ENCODE measurements around the gene CCDC80. TPM values are rescaled to one million over a fixed set of nuclear protein-coding genes. Genes with fewer than 3 reads are reported as not detected.
"Not testable (repeated sequence)": the region's sequence is repeated elsewhere in the genome, so short reads cannot be mapped to it uniquely, and the experiment has no call there.

CCDC80 gene
- total RNA-seq, 1 experiment from 2014 or later: 60.9 TPM

- DNase-seq (ENCODE audit: low read depth): no peak
Observed at GRCh38 chr3:112667599-112667998, 26.7 kb upstream of the CCDC80 start.

DNA sequence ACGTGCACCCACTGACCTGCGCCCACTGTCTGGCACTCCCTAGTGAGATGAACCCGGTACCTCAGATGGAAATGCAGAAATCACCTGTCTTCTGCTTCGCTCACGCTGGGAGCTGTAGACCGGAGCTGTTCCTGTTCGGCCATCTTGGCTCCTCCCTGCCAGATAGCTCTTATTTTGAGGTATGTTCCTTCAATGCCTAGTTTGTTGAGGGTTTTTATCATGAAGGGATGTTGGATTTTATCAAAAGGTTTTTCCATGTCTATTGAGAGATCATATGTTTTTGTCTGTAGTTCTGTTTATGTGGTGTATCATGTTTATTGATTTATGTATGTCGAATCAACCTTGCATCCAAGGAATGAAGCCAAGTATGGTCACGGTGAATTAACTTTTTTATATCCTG lies 24.1 kb upstream of the CCDC80 start:
- DNase-seq (ENCODE audit: low read depth): not testable (repeated sequence)

GRCh38 chr3:112656043-112656442 lies 15.1 kb upstream of the CCDC80 start:
- DNase-seq (ENCODE audit: low read depth): no peak

- peak; percentile 11 for DNase-seq (ENCODE audit: low read depth)
Observed at GRCh38 chr3:112654979-112655378, 14.0 kb upstream of the CCDC80 start.

DNA sequence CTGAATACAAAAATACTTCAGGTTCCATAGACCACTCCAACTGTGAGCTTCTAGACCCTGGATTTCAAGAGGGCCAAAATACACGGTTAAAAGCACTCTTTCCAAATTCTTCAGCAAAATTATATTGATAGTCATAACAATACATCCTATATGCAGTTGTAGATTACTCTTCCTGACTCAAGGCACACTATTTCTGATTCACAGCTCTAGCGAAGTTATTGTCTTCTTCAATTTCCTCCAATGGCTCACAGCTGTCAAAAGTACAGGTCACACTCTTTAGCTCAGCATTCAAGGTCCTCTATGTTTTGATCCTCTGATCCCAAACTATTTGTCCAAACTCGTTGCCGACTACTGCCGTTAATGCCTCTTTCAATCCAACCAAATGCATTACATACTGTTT lies 13.5 kb upstream of the CCDC80 start:
- no peak for DNase-seq (ENCODE audit: low read depth)

DNA sequence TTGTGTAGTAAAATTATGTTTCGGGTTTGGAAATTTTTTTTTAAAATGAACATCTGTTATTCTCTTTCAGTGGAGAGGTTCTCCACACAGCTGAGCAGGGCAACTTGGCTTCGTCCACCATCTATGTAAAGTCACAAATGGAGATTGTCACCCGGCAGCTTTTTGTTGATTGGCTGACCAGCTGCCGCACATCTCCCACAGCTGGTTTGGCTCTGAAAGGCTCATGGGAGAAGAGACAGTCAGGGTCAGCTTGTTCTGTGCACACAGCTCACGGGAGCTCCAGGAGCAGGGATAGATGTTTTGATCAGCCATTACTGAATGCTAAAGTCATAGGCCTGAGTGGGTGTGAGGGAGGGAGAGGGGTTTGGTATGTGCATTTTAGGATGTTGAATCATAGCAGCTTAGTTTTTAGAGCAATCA lies 12.9 kb upstream of the CCDC80 start:
- DNase-seq (ENCODE audit: low read depth): peak; percentile 90

DNA sequence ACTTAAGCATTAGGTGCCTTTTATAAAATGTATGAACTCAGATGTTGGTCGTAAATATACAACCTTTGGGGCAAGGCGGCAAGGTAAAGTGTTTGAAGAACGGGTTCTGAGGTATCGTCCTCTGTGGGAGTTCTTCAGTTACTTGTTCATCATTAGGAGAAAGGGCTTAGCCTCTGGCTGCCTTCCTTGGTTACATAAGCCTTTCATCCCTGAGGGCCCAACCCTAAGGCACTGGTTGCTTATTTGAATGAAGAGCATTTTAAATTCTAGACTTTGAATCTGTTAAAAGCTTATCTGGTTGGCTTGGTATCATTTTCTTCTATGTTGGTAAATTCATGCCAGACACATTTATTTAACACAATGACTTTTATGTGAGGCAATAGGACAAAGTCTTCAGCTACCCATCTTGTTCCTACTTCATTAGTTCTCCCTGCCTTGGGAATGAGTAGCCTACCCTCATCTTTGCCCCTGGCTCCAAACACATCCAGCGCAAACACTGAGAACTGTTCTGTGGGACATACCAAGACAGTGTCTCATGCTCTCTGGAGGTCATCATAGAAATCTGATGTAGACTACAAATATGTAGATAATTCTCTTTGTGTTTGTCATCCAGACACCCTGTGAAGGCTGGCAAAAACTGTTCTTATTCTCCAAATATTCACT lies 12.4 kb upstream of the CCDC80 start:
- peak; percentile 95 for DNase-seq (ENCODE audit: low read depth)

DNA sequence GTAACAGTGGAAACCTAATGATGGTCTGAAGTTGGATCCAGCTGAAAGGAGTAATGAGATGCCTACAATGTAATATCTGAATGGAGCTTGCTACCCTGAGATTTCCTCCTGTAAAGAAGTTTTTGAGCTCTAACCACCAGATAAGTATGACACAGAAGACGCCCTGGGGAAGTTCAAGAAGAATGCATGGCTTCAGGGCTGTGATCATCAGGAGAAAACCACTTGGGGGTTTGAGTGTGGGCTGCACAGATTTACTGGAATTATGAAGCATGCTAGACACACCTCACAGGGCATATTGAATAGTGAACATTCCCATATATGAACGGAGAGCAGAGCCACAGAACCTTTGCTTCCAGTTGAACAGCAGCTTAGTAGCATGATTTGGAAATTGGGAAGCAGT lies 10.6 kb upstream of the CCDC80 start:
- DNase-seq (ENCODE audit: low read depth): peak; percentile 69

DNA sequence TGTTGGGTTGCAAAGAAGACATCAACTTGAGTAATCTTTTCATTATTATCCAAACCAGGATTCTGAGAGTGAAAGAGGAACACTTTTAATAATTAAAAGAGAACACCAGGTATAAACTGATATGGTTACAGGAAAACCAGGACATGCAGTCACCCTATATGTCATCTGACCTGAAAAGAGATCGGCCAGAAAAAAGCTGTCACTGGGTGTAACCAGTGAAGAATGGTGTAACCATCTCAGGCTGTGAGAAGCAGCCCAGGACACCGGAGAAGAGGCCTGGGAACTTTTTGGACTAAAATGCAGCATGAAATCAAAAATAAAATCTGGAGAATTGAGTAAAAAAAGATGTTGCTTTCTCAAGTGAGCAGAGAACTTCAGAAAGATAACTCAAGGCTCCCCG lies 10.1 kb upstream of the CCDC80 start:
- DNase-seq (ENCODE audit: low read depth): no peak

DNA sequence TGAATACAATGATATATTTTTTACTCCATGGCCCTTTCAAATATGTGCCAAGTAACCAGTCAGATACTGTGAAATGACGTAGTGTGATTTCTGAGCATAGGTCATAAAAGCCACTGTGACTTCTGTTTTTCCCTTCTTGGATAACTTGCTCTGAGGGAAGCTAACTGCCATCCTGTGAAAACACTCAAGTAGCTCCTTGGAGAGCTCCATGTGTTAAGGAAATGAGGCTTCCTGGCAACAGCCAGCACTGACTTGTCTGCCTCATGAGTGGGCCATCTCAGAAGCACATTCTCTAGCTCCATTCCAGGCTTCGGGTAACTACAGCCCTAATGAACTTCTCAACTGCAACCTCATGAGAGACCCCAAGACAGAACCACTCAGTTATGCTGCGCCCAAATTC lies 9.5 kb upstream of the CCDC80 start:
- no peak for DNase-seq (ENCODE audit: low read depth)

DNA sequence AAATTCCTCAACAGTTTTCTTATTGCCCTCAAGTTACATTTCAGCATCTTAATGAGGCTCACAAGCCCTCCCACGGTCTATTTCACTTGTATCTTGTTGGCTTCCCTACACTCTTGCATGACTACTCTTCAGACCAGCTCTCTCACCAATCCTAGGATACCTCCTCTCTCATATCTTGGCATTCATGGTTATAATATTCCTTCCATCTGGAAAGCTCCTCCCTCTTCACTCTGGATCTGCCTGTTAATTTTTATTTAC lies 8.5 kb upstream of the CCDC80 start:
- DNase-seq (ENCODE audit: low read depth): peak; percentile 77

- peak; percentile 90 for DNase-seq (ENCODE audit: low read depth)
Observed at GRCh38 chr3:112647122-112647521, 6.2 kb upstream of the CCDC80 start.

DNA sequence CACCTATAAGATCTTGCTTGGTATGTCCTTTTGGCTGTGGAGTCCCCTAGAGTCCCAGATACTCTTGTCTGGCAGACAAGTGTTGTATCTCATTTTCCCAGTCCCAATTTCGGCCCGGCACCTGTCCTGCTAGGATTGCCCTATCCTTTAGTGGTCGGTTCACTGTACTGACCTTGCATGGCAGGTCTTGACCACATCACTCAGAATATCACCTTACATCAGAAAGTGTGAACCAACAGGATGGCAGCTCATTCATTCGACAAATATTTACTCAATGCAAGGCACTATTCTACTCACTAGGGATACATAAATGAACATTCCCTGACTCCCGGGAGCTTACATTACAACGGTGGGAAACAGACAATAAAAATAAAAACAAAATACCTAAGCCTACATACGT lies 5.7 kb upstream of the CCDC80 start:
- DNase-seq (ENCODE audit: low read depth): no peak

- no peak for DNase-seq (ENCODE audit: low read depth)
Observed at GRCh38 chr3:112644453-112644852, 3.5 kb upstream of the CCDC80 start.

- DNase-seq (ENCODE audit: low read depth): no peak
Observed at GRCh38 chr3:112643621-112644240, 2.8 kb upstream of the CCDC80 start.

GRCh38 chr3:112642912-112643506 lies 2.1 kb upstream of the CCDC80 start:
- DNase-seq (ENCODE audit: low read depth): peak; percentile 96

- peak; percentile 71 for DNase-seq (ENCODE audit: low read depth)
Observed at GRCh38 chr3:112640276-112640929, 540 bp downstream of the CCDC80 start.

- DNase-seq (ENCODE audit: low read depth): no peak
Observed at GRCh38 chr3:112639455-112640225, 1.3 kb downstream of the CCDC80 start.

GRCh38 chr3:112638327-112639020 lies 2.5 kb downstream of the CCDC80 start:
- DNase-seq (ENCODE audit: low read depth): no peak

- DNase-seq (ENCODE audit: low read depth): no peak
Observed at GRCh38 chr3:112637700-112638099, 3.2 kb downstream of the CCDC80 start.

- peak; percentile 70 for DNase-seq (ENCODE audit: low read depth)
Observed at GRCh38 chr3:112635674-112636073, 5.3 kb downstream of the CCDC80 start.

Data from Daoy (cell line).